SK-N-MC (cell line): ENCODE measurements around the gene CRYGB.

ENCODE experiments used
- EZH2 ChIP-seq: fragments of 200-600 bp; sonication (generic); IDR thresholded peaks from one replicate; pipeline ENCODE4 v1.6.1; 2017; ENCODE audit warnings: antibody characterized with exemption
- FOXP2 ChIP-seq: optimal IDR thresholded peaks from 2 replicates; pipeline ENCODE3; 2011; ENCODE audit warnings: mild to moderate bottlenecking, moderate library complexity; ENCODE audit not compliant: insufficient read depth; ENCODE audit errors: extremely low read length, control extremely low read depth
- POLR2AphosphoS5 ChIP-seq: IDR thresholded peaks from 2 replicates; pipeline ENCODE4 v1.6.1; 2012; ENCODE audit warnings: mild to moderate bottlenecking, low read depth, low read length, borderline replicate concordance

DNA sequence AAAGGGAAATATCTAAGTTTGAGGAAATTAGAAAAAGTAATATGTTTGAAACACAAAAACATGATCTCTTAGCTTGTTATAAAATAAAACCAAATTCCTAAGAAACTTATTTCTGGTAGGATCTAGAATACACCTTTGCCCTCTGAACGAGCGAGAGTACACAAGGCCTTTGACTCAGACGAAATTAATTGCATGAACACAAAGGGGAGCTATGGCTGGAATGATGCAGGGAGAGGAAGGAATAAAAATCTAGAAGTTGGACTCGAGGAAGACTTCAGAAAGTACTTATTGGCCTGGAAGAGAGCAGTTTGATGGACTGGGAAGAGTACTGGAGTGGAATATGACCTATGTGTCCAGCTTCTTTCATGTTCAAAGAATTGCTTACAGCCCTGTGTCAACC is 20.7 kb downstream of the CRYGB start:
- TF ChIP-seq POLR2AphosphoS5: no peak
- no peak for TF ChIP-seq EZH2
- TF ChIP-seq FOXP2: no peak
